Activated B cell treated with CpG ODN at 0.5 μM for 24 hours (primary cell): ENCODE results near the gene MYH4. TPM values are rescaled to one million over a fixed set of nuclear protein-coding genes. Genes with fewer than 3 reads are reported as not detected.

ENCODE experiments used
- ATAC-seq: fragments of 200-7000 bp; cut with Tn5 transposase; one replicate; pipeline ENCODE4 v1.10.0; 2021; ENCODE audit warnings: low read depth, mild to moderate bottlenecking, moderate library complexity
- CTCF ChIA-PET: fragments of 350-600 bp; sonication (Branson Sonifier 250); formaldehyde crosslinking; loops from one replicate; lab custom pipeline; 2021; ENCODE audit warnings: antibody characterized with exemption; lab: Charles Lee
- POLR2A ChIA-PET: fragments of 350-600 bp; sonication (Branson Sonifier 250); formaldehyde crosslinking; loops from one replicate; lab custom pipeline; 2021; ENCODE audit warnings: antibody characterized with exemption; lab: Charles Lee
- DNase-seq: peaks from one replicate; pipeline ENCODE4 v3.0.0; 2022
- H3K27ac Mint-ChIP-seq: one replicate; pipeline ENCODE4 v1.8.0; 2020; ENCODE audit warnings: mixed read lengths
- H3K27me3 Mint-ChIP-seq: one replicate; pipeline ENCODE4 v1.8.0; 2021; ENCODE audit warnings: mixed read lengths
- H3K36me3 Mint-ChIP-seq: one replicate; pipeline ENCODE4 v1.8.0; 2021; ENCODE audit warnings: low read depth, mixed read lengths
- H3K4me1 Mint-ChIP-seq: one replicate; pipeline ENCODE4 v1.8.0; 2021; ENCODE audit warnings: mixed read lengths
- H3K4me3 Mint-ChIP-seq: one replicate; pipeline ENCODE4 v1.8.0; 2020; ENCODE audit warnings: mild to moderate bottlenecking, mixed read lengths
- H3K9me3 Mint-ChIP-seq: one replicate; pipeline ENCODE4 v1.8.0; 2020; ENCODE audit warnings: mixed read lengths
- CTCF ChIP-seq: fragments of 200-600 bp; IDR thresholded peaks from one replicate; pipeline ENCODE4 v1.8.0; 2022; ENCODE audit warnings: antibody characterized with exemption, mild to moderate bottlenecking
- intact Hi-C: fragments of 100-400 bp; cut with micrococcal nuclease; formaldehyde crosslinking; loops from one replicate; pipeline ENCODE4 v1.15.1; 2024
- total RNA-seq: library from RNA; stranded (reverse); gene quantifications from 2 replicates; pipeline ENCODE4 v1.2.3, GENCODE V29; 2022

The MYH4 gene
- not detected in 2 replicates for total RNA-seq

- POLR2A ChIA-PET = no interaction called here
- no peak for TF ChIP-seq CTCF
- no peak for ATAC-seq
Measured at GRCh38 chr17:10469459-10469858, at the start of gene MYH4. Gene MYH4, minus strand, starts transcription at chr17:10469559. Its CDS starts 2,814 bp downstream, at chr17:10466745.

GRCh38 chr17:10518271-10519037 lies 49.1 kb upstream of the MYH4 start, which contains the start of gene MYH1:
Gene MYH1, minus strand, starts transcription at chr17:10518542. Its CDS starts 1,900 bp downstream, at chr17:10516642.
- Mint-ChIP-seq H3K9me3 (no peaks in the 10 kb centered on the region), H3K4me1 (no peaks in the 10 kb centered on the region), H3K27me3 (no peaks in the 10 kb centered on the region), H3K36me3 (no peaks in the 10 kb centered on the region), H3K4me3 (no peak within 1 kb of the TSS), H3K27ac (no peak within 1 kb of the TSS)
- no peak for TF ChIP-seq CTCF
- ATAC-seq (no peak), DNase-seq (no peak)
- intact Hi-C loops = no loop called here
- ChIA-PET CTCF (no interaction called here), POLR2A (no interaction called here)

More at GRCh38 chr17:10469459-10469858, at the start of gene MYH4:
- CTCF ChIA-PET = no interaction called here
- intact Hi-C loops = no loop called here
- H3K36me3 Mint-ChIP-seq = no peaks in the 10 kb centered on the region
- no peak for DNase-seq
- no peak within 1 kb of the TSS for H3K27ac Mint-ChIP-seq
- peaks cover 3% of the 10 kb centered on the region for H3K27me3 Mint-ChIP-seq
- H3K4me1 Mint-ChIP-seq = no peaks in the 10 kb centered on the region
- no peak within 1 kb of the TSS for H3K4me3 Mint-ChIP-seq
- H3K9me3 Mint-ChIP-seq = peaks cover 2% of the 10 kb centered on the region

- intact Hi-C loops = no loop called here
- CTCF ChIA-PET = no interaction called here
Measured at GRCh38 chr17:10516638-10517037, 47.3 kb upstream of the MYH4 start.

GRCh38 chr17:10516065-10516464 lies 46.7 kb upstream of the MYH4 start:
- POLR2A ChIA-PET = no interaction called here

More at GRCh38 chr17:10516638-10517037, 47.3 kb upstream of the MYH4 start:
- ATAC-seq = no peak
- Mint-ChIP-seq H3K4me1 (no peaks in the 10 kb centered on the region), H3K4me3 (no peak overlapping the region), H3K27ac (no peak overlapping the region), H3K9me3 (no peaks in the 10 kb centered on the region), H3K36me3 (no peaks in the 10 kb centered on the region), H3K27me3 (no peaks in the 10 kb centered on the region)
- POLR2A ChIA-PET = no interaction called here
- TF ChIP-seq CTCF = no peak
- DNase-seq = no peak

More at GRCh38 chr17:10516065-10516464, 46.7 kb upstream of the MYH4 start:
- ATAC-seq (no peak), DNase-seq (no peak)
- intact Hi-C loops = no loop called here
- no peaks in the 10 kb centered on the region for H3K27me3 Mint-ChIP-seq
- no peak overlapping the region for H3K4me3 Mint-ChIP-seq
- CTCF ChIA-PET = no interaction called here
- H3K36me3 Mint-ChIP-seq = no peaks in the 10 kb centered on the region
- H3K27ac Mint-ChIP-seq = no peak overlapping the region
- no peaks in the 10 kb centered on the region for H3K4me1 Mint-ChIP-seq
- no peaks in the 10 kb centered on the region for H3K9me3 Mint-ChIP-seq
- TF ChIP-seq CTCF = no peak
